ENCODE measurements around the gene PRKCA. TPM values are rescaled to one million over a fixed set of nuclear protein-coding genes. Genes with fewer than 3 reads are reported as not detected.

Gene PRKCA
- total and polyA plus RNA-seq, 10 of the 15 experiments (the other 5 are each of a cell fraction or from before 2014, with no cell fraction given) = 0.11 to 14.6 (median 0.72) TPM

DNA sequence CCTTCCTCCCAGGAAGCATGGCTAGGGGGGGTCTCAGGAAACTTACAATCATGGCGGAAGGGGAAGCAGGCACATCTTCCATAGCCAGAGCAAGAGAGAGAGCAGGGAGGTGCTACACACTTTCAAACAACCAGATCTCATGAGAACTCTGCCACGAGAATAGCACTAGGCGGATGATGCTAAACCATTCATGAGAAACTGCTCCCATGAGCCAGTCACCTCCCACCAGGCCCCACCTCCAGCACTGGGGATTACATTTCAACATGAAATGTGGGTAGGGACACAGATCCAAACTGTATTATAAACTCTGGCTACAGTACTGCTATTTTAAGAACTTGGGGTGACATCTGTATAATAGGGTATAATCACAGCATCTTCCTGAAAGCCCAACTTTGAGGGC, 449.4 kb downstream of the PRKCA start:
- no peaks in the 10 kb centered on the region for H3K79me2 ChIP-seq (ENCODE audit: control insufficient read depth, insufficient read depth, low read length)
- no peaks in the 10 kb centered on the region for H3K27me3 ChIP-seq (replicated peaks in 1 of 2; ENCODE audit: control insufficient read depth in 2 of 2, insufficient read depth in 2 of 2, low read length in 1 of 2)
- BruUV-seq (replicated peaks) = no TSS peak
- ATAC-seq (no peak), DNase-seq (ENCODE audit: low read depth, low spot score) (no peak), FAIRE-seq (no peak)
- no peaks in the 10 kb centered on the region for H3K36me3 ChIP-seq (ENCODE audit: control insufficient read depth in 2 of 2, insufficient read depth in 2 of 2, low read length in 1 of 2)
- no peak overlapping the region for H2AFZ ChIP-seq (ENCODE audit: control insufficient read depth, low read depth, low read length)
- in situ Hi-C loops (cut with MboI) = no loop called here
- no peak for TF ChIP-seq ZNF622 (IDR thresholded peaks at IDR 0.05)
- no peak for TF ChIP-seq BMI1 (IDR thresholded peaks at IDR 0.05; ENCODE audit: borderline replicate concordance)
- no peak for TF ChIP-seq SRF (IDR thresholded peaks at IDR 0.05; ENCODE audit: low read depth in 2 of 2, low read length in 2 of 2)
- no peak for TF ChIP-seq STAT3 (IDR thresholded peaks at IDR 0.05; ENCODE audit: low read depth, low read length)
- no peak for TF ChIP-seq ZNF24 (IDR thresholded peaks at IDR 0.05)
- no peak for TF ChIP-seq RB1 (IDR thresholded peaks at IDR 0.05; ENCODE audit: borderline replicate concordance)
- TF ChIP-seq MTA3 (IDR thresholded peaks at IDR 0.05; ENCODE audit: borderline replicate concordance, low read length) = no peak
- no peak for TF ChIP-seq DPF2 (IDR thresholded peaks at IDR 0.05)
- no peak for TF ChIP-seq KLF5 (IDR thresholded peaks at IDR 0.05; ENCODE audit: partially characterized antibody)
- no peak for TF ChIP-seq IRF5 (IDR thresholded peaks at IDR 0.05; ENCODE audit: borderline replicate concordance)
- TF ChIP-seq CHD4 (IDR thresholded peaks at IDR 0.05) = no peak
- TF ChIP-seq PAX5 (IDR thresholded peaks at IDR 0.05; ENCODE audit: borderline replicate concordance, low read depth, low read length) = no peak
- ChIA-PET RAD21 (ENCODE audit: unreplicated experiment) (no interaction called here), SMC1A (ENCODE audit: uncharacterized antibody, unreplicated experiment) (no interaction called here), POLR2A (no interaction called here), CTCF (no interaction called here)
- H3K9me3 ChIP-seq (replicated peaks; ENCODE audit: control insufficient read depth, insufficient read depth, low read length) = no peaks in the 10 kb centered on the region
- intact Hi-C loops (cut with micrococcal nuclease; ENCODE audit: unreplicated experiment) = no loop called here
- no peaks in the 10 kb centered on the region for H4K20me1 ChIP-seq (ENCODE audit: control insufficient read depth, insufficient read depth)
- WGBS (ENCODE audit: insufficient coverage, insufficient replicate concordance, low lambda C conversion rate, missing lambda C conversion rate) = 52% methylated on average over 3 of the region's 3 CpGs
- no peak overlapping the region for H3K27ac ChIP-seq (ENCODE audit: control insufficient read depth, insufficient read depth)
- no peaks in the 10 kb centered on the region for H3K4me1 ChIP-seq (ENCODE audit: control insufficient read depth, insufficient read depth, low read length)
- no peak overlapping the region for H3K4me2 ChIP-seq (ENCODE audit: control insufficient read depth, insufficient read depth)
- no peak overlapping the region for H3K4me3 ChIP-seq
- H3K9ac ChIP-seq (ENCODE audit: control insufficient read depth, insufficient read depth, low read length) = no peak overlapping the region

Measured in GM12878 (cell line).